ENCODE data around the gene FGFR3. TPM values are rescaled to one million over a fixed set of nuclear protein-coding genes. Genes with fewer than 3 reads are reported as not detected.

FGFR3 gene
- polyA plus RNA-seq, 1 donor from 2014 or later = 0.48 TPM

- Histone ChIP-seq H3K9me2 (ENCODE audit: insufficient read depth, low read length) (no peaks in the 10 kb centered on the region), H2AFZ (ENCODE audit: low read depth, low read length) (no peak overlapping the region), H3K9me3 (ENCODE audit: low read length) (no peaks in the 10 kb centered on the region), H3K27me3 (ENCODE audit: insufficient read depth, low read depth, low read length) (no peaks in the 10 kb centered on the region), H3K27ac (ENCODE audit: low read length) (no peak overlapping the region), H3K36me3 (ENCODE audit: insufficient read depth, low read length) (no peaks in the 10 kb centered on the region), H4K20me1 (ENCODE audit: insufficient read depth) (no peaks in the 10 kb centered on the region), H3K9ac (ENCODE audit: low read length) (no peak overlapping the region), H3K79me2 (replicated peaks; ENCODE audit: insufficient read depth, low read length) (no peaks in the 10 kb centered on the region), H3F3A (ENCODE audit: insufficient read depth, low read length, poor library complexity, severe bottlenecking) (no peaks in the 10 kb centered on the region), H3K4me2 (ENCODE audit: low read length) (no peak overlapping the region), H3K4me3 (ENCODE audit: low read length) (no peak overlapping the region)
- TF ChIP-seq MXI1 (conservative IDR thresholded peaks at IDR 0.05; ENCODE audit: poor library complexity, severe bottlenecking) (no peak), SMC3 (conservative IDR thresholded peaks at IDR 0.05; ENCODE audit: poor library complexity) (no peak), EP300 (conservative IDR thresholded peaks at IDR 0.05; ENCODE audit: poor library complexity, severe bottlenecking) (no peak), RAD21 (conservative IDR thresholded peaks at IDR 0.05) (no peak), EZH2 (IDR thresholded peaks at IDR 0.05; ENCODE audit: borderline replicate concordance, insufficient read depth, low read length, poor library complexity, severe bottlenecking) (no peak), TAF1 (IDR thresholded peaks at IDR 0.05; ENCODE audit: low read depth) (no peak), POLR2AphosphoS5 (IDR thresholded peaks at IDR 0.05) (no peak), REST (IDR thresholded peaks at IDR 0.05; ENCODE audit: borderline replicate concordance) (no peak)
- TF ChIP-seq, protein P1, sequence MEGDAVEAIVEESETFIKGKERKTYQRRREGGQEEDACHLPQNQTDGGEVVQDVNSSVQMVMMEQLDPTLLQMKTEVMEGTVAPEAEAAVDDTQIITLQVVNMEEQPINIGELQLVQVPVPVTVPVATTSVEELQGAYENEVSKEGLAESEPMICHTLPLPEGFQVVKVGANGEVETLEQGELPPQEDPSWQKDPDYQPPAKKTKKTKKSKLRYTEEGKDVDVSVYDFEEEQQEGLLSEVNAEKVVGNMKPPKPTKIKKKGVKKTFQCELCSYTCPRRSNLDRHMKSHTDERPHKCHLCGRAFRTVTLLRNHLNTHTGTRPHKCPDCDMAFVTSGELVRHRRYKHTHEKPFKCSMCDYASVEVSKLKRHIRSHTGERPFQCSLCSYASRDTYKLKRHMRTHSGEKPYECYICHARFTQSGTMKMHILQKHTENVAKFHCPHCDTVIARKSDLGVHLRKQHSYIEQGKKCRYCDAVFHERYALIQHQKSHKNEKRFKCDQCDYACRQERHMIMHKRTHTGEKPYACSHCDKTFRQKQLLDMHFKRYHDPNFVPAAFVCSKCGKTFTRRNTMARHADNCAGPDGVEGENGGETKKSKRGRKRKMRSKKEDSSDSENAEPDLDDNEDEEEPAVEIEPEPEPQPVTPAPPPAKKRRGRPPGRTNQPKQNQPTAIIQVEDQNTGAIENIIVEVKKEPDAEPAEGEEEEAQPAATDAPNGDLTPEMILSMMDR (IDR thresholded peaks at IDR 0.05; ENCODE audit: poor library complexity, severe bottlenecking) = no peak
Observed at GRCh38 chr4:1779588-1780382, 13.3 kb upstream of the FGFR3 start.

- no peaks in the 10 kb centered on the region for H3K27me3 ChIP-seq (ENCODE audit: insufficient read depth, low read depth, low read length)
- H3K9ac ChIP-seq (ENCODE audit: low read length) = no peak overlapping the region
- no peaks in the 10 kb centered on the region for H3K79me2 ChIP-seq (replicated peaks; ENCODE audit: insufficient read depth, low read length)
- H3K9me3 ChIP-seq (ENCODE audit: low read length) = no peaks in the 10 kb centered on the region
- no peak overlapping the region for H2AFZ ChIP-seq (ENCODE audit: low read depth, low read length)
- H3F3A ChIP-seq (ENCODE audit: insufficient read depth, low read length, poor library complexity, severe bottlenecking) = no peaks in the 10 kb centered on the region
- TF ChIP-seq SMC3 (conservative IDR thresholded peaks at IDR 0.05; ENCODE audit: poor library complexity) (no peak), EZH2 (IDR thresholded peaks at IDR 0.05; ENCODE audit: borderline replicate concordance, insufficient read depth, low read length, poor library complexity, severe bottlenecking) (no peak), EP300 (conservative IDR thresholded peaks at IDR 0.05; ENCODE audit: poor library complexity, severe bottlenecking) (no peak), TAF1 (IDR thresholded peaks at IDR 0.05; ENCODE audit: low read depth) (no peak), RAD21 (conservative IDR thresholded peaks at IDR 0.05) (no peak), MXI1 (conservative IDR thresholded peaks at IDR 0.05; ENCODE audit: poor library complexity, severe bottlenecking) (no peak), REST (IDR thresholded peaks at IDR 0.05; ENCODE audit: borderline replicate concordance) (no peak), POLR2AphosphoS5 (IDR thresholded peaks at IDR 0.05) (no peak)
- TF ChIP-seq, protein P1 (IDR thresholded peaks at IDR 0.05; ENCODE audit: poor library complexity, severe bottlenecking) = no peak
- no peak overlapping the region for H3K4me2 ChIP-seq (ENCODE audit: low read length)
- H4K20me1 ChIP-seq (ENCODE audit: insufficient read depth) = no peaks in the 10 kb centered on the region
- H3K36me3 ChIP-seq (ENCODE audit: insufficient read depth, low read length) = no peaks in the 10 kb centered on the region
- no peak overlapping the region for H3K27ac ChIP-seq (ENCODE audit: low read length)
- no peaks in the 10 kb centered on the region for H3K9me2 ChIP-seq (ENCODE audit: insufficient read depth, low read length)
- no peak overlapping the region for H3K4me3 ChIP-seq (ENCODE audit: low read length)
Observed at GRCh38 chr4:1780435-1780834, 12.7 kb upstream of the FGFR3 start.
